GM20431 (cell line): ENCODE data around the gene PROM2.

Source experiments
- in situ Hi-C: fragments of 300-500 bp; cut with MseI, MboI; formaldehyde crosslinking; loops from one replicate; pipeline ENCODE4 v1.15.0; 2020; ENCODE audit warnings: low sequenced_read_pairs; ENCODE audit not compliant: unreplicated experiment

The PROM2 gene

GRCh38 chr2:95332036-95332435 is 57.8 kb downstream of the PROM2 start:
- in situ Hi-C loops = no loop called here

GRCh38 chr2:95333056-95333455 is 58.8 kb downstream of the PROM2 start:
- in situ Hi-C loops = no loop called here

GRCh38 chr2:95333888-95334338 is 59.7 kb downstream of the PROM2 start:
- in situ Hi-C loops = no loop called here

GRCh38 chr2:95334916-95335641 is 60.8 kb downstream of the PROM2 start:
- in situ Hi-C loops = no loop called here

- in situ Hi-C loops = no loop called here
Observed at GRCh38 chr2:95336406-95336805, 62.2 kb downstream of the PROM2 start.

- in situ Hi-C loops = no loop called here
Observed at GRCh38 chr2:95337829-95338228, 63.6 kb downstream of the PROM2 start.
